HepG2 (cell line): ENCODE results near the gene PIP4K2C. TPM values are rescaled to one million over a fixed set of nuclear protein-coding genes. Genes with fewer than 3 reads are reported as not detected.

ENCODE experiments used
- AHDC1 ChIP-seq: sonication (generic); formaldehyde crosslinking; IDR thresholded peaks from 2 replicates; pipeline ENCODE4 v1.5.1; 2020; ENCODE audit warnings: mild to moderate bottlenecking, missing genetic modification reagents, borderline replicate concordance
- ATF7 ChIP-seq, 2 experiments: fragments of 450-650 bp in 1 of 2; sonication (generic) in 1 of 2; formaldehyde crosslinking in 1 of 2; IDR thresholded peaks; 2 replicates each; pipeline versions ENCODE4 v1.4.0 to v1.6.1; 2016 to 2020; ENCODE audit warnings: antibody characterized with exemption in 1 of 2, mild to moderate bottlenecking in 1 of 2, missing genetic modification reagents in 1 of 2
- CHD4 ChIP-seq: fragments of 200-600 bp; sonication (generic); IDR thresholded peaks from 2 replicates; pipeline ENCODE4 v1.7.0; 2017; ENCODE audit warnings: mild to moderate bottlenecking, low read length, borderline replicate concordance
- CREB1 ChIP-seq, 2 experiments: fragments of 450-650 bp in 1 of 2; IDR thresholded peaks; 2 replicates each; pipeline ENCODE4 v1.6.1; 2016 to 2017; ENCODE audit warnings: control low read depth in 1 of 2, mild to moderate bottlenecking in 1 of 2, missing compliant biosample characterization in 1 of 2, missing genetic modification characterization in 1 of 2
- GATAD2A ChIP-seq: IDR thresholded peaks from 2 replicates; pipeline ENCODE4 v1.6.1; 2016
- JUNB ChIP-seq: sonication (generic); formaldehyde crosslinking; IDR thresholded peaks from 2 replicates; pipeline ENCODE4 v1.8.0; 2022; ENCODE audit warnings: missing genetic modification reagents, mild to moderate bottlenecking, borderline replicate concordance
- NFIC ChIP-seq: IDR thresholded peaks from 2 replicates; pipeline ENCODE4 v1.6.1; 2012; ENCODE audit warnings: mild to moderate bottlenecking, low read length, inconsistent platforms
- PAF1 ChIP-seq: IDR thresholded peaks from 2 replicates; pipeline ENCODE4 v1.6.1; 2016; ENCODE audit warnings: missing genetic modification reagents, missing compliant biosample characterization
- POLR2G ChIP-seq: fragments of 200-400 bp; formaldehyde crosslinking; IDR thresholded peaks from 2 replicates; pipeline ENCODE4 v1.6.1; 2018; ENCODE audit warnings: mild to moderate bottlenecking, low read depth, low read length, moderate library complexity
- REL ChIP-seq: sonication (generic); formaldehyde crosslinking; conservative IDR thresholded peaks from 2 replicates; pipeline ENCODE4 v1.8.0; 2022; ENCODE audit warnings: mild to moderate bottlenecking, missing genetic modification reagents, moderate library complexity
- REST ChIP-seq, 2 experiments: IDR thresholded peaks; 2 replicates each; pipeline ENCODE4 v1.6.1; 2011 to 2012; ENCODE audit warnings: low read length in 2 of 2, borderline replicate concordance in 1 of 2, low read depth in 1 of 2, mild to moderate bottlenecking in 1 of 2, moderate library complexity in 1 of 2
- ZBTB21 ChIP-seq: sonication (generic); formaldehyde crosslinking; IDR thresholded peaks from 2 replicates; pipeline ENCODE4 v1.4.0; 2020; ENCODE audit warnings: missing genetic modification reagents
- ZBTB37 ChIP-seq: sonication (generic); formaldehyde crosslinking; IDR thresholded peaks from 2 replicates; pipeline ENCODE4 v1.4.0; 2020; ENCODE audit warnings: mild to moderate bottlenecking, missing genetic modification reagents
- ZFY ChIP-seq: sonication (generic); formaldehyde crosslinking; IDR thresholded peaks from 2 replicates; pipeline ENCODE4 v1.4.0; 2020; ENCODE audit warnings: missing genetic modification reagents
- ZMAT5 ChIP-seq: sonication (generic); formaldehyde crosslinking; IDR thresholded peaks from 2 replicates; pipeline ENCODE4 v1.5.0; 2020; ENCODE audit warnings: mild to moderate bottlenecking, low read depth, missing genetic modification reagents, borderline replicate concordance
- ZNF296 ChIP-seq: sonication (generic); formaldehyde crosslinking; conservative IDR thresholded peaks from 2 replicates; pipeline ENCODE4 v1.5.0; 2020; ENCODE audit warnings: mild to moderate bottlenecking, missing genetic modification reagents
- ZNF3 ChIP-seq: IDR thresholded peaks from 2 replicates; pipeline ENCODE4 v1.7.0; 2017; ENCODE audit warnings: inconsistent platforms
- polyA plus RNA-seq, 8 experiments: library from polyadenylated mRNA; depleted of rRNA in 3 of 8; stranded (reverse) in 7 of 8; unstranded in 1 of 8; fragments of >200 nt; fragmentation: Illumina TruSeq in 4 of 8; extraction: Trizol in 4 of 8; gene quantifications; 2 replicates each; pipeline versions ENCODE4 v1.2.1 to v1.2.3, GENCODE V29; 2011 to 2016; ENCODE audit warnings: low read depth in 4 of 8, missing spikeins in 1 of 8, mixed read lengths in 1 of 8; ENCODE audit not compliant: insufficient read depth in 1 of 8
- total RNA-seq, 5 experiments: library from RNA; depleted of rRNA; stranded (reverse); fragments of >200 nt; fragmentation: Illumina TruSeq; extraction: Trizol; gene quantifications; 2 replicates each; pipeline ENCODE4 v1.2.3, GENCODE V29; 2016; ENCODE audit warnings: low read depth in 1 of 5

PIP4K2C gene
- total and polyA plus RNA-seq, 2 of the 13 experiments (the other 11 are each of a cell fraction or from before 2014, with no cell fraction given): 23.3 to 26.4 TPM

GRCh38 chr12:57579677-57580465 is 11.1 kb upstream of the PIP4K2C start (continued):
- TF ChIP-seq POLR2G (peak; percentile 71), CHD4 (0 out of 2 replicates have a peak, but pooled peaks have one; percentile 32), GATAD2A (CRISPR knock-in tag) (peak; percentile 78; the same call in 1 of the 2 replicates), ZMAT5 (CRISPR knock-in tag) (no peak), ZNF3 (CRISPR knock-in tag) (no peak), REST (IDR thresholded peaks at IDR 0.05; ENCODE audit: borderline replicate concordance in 1 of 2, low read depth in 1 of 2, low read length in 2 of 2) (no peak; a peak in 1 of 4 replicates), REL (CRISPR knock-in tag) (no peak), CREB1 (IDR thresholded peaks at IDR 0.05) (peak; percentile 68), CREB1 (CRISPR knock-in tag; IDR thresholded peaks at IDR 0.05) (peak; percentile 76), ZFY (CRISPR knock-in tag) (peak; percentile 24; the same call in 1 of the 2 replicates), NFIC (peak; percentile 87), ZBTB37 (CRISPR knock-in tag) (no peak), AHDC1 (CRISPR knock-in tag) (peak; percentile 32; the same call in 1 of the 2 replicates), PAF1 (CRISPR knock-in tag) (no peak), ZNF296 (CRISPR knock-in tag) (no peak), ZBTB21 (CRISPR knock-in tag) (no peak; the same call in 1 of the 2 replicates), JUNB (CRISPR knock-in tag) (peak; percentile 92), ATF7 (IDR thresholded peaks at IDR 0.05) (peak; percentile 41; the same call in 1 of the 2 replicates), ATF7 (CRISPR knock-in tag; IDR thresholded peaks at IDR 0.05) (no peak)
